Measurements from ENCODE around the gene RHEB. TPM values are rescaled to one million over a fixed set of nuclear protein-coding genes. Genes with fewer than 3 reads are reported as not detected.

Gene RHEB
- total RNA-seq, 2 experiments from 2014 or later: 58.7 to 62.7 TPM

DNA sequence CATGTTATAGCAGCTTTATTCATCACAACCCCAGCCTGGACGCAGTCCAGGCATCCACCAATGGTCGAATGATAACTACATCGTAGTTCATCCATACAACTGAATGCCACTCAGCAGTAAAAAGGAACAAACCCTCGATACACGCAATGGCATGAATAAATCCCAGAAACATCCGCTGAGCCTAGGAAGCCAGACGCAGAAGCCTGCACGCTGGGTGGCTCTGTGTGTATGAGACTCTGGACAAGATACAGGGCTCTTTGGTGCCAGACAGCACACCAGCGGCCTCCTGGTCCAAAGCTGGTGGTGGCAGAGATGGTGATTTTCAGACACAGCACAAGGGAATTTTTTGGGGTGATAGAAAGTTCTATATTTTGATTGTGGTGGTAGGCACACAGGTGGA lies 69.7 kb downstream of the RHEB start:
- no peak overlapping the region for H3K27ac Mint-ChIP-seq
- no peaks in the 10 kb centered on the region for H3K9me3 Mint-ChIP-seq
- H3K4me3 Mint-ChIP-seq: no peak overlapping the region
- no peak for DNase-seq
- no peaks in the 10 kb centered on the region for H3K27me3 Mint-ChIP-seq (ENCODE audit: low read depth)
- H3K36me3 Mint-ChIP-seq (ENCODE audit: low read depth): no peaks in the 10 kb centered on the region
- intact Hi-C loops (cut with micrococcal nuclease): loop anchor here (2.0 to 5.0 kb wide), 2 partner anchors 17 to 307 kb away; no protein-coding TSS in a partner anchor
- CTCF ChIA-PET: interaction anchor here (0.6 to 6.0 kb wide), 9 partner anchors 50 to 294 kb away, joined by 3 to 198 read pairs (median 12); no protein-coding TSS in a partner anchor
- peaks cover 8% of the 10 kb centered on the region for H3K4me1 Mint-ChIP-seq (ENCODE audit: low read depth)

DNA sequence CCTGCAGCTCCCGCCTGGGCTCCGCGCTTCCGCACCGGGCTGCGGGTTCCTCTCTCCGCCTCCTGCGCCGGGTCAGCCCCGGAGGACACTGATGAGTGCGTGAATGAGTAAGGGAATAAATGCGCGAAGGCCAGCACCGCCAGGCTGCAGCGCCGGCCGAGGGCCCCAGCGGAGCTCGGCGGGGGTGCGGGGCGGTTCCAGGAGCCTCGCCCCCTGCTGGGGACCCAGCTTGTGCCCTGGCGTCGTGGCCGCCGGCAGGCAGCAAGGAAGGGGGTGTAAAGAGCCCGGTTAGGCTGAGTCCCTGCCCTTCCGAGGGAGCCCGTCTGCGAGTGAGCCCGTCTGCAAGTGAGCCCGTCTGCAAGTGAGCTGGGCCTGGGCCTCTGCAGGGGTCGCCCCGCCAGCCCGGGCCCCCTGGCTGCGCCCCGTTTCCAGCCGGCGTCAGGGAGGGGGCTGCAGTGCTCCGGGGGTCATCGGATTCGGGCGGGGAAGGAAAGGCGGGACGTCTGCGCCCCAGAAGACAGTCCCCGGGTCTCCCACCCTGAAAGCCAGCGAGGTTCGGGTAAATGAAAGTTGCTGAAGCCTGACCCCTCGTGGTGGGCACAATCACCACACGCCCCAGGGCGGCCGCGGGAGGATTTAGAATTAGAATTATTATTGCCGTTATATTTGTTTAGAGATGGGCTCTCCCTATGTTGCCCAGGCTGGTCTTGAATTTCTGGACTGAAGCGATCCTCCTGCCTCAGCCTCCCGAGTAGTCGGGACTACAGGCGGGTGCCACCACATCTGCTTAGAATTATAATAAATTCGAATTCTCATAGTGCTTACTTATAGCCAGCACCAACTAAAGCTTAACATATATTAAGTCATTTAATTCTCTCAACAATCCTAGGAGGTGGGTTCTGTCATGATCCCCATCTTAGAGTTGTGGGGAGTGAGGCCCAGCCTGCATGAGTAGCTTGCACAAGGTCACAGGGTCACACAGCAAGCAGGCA lies 71.1 kb downstream of the RHEB start:
- Mint-ChIP-seq H3K4me3 (peak overlapping the region; percentile 65), H3K36me3 (ENCODE audit: low read depth) (no peaks in the 10 kb centered on the region), H3K27me3 (ENCODE audit: low read depth) (no peaks in the 10 kb centered on the region), H3K9me3 (no peaks in the 10 kb centered on the region), H3K27ac (no peak overlapping the region), H3K4me1 (ENCODE audit: low read depth) (peaks cover 14% of the 10 kb centered on the region)
- CTCF ChIA-PET: interaction anchor here (0.6 to 6.0 kb wide), 40 partner anchors 8 to 366 kb away, joined by 3 to 198 read pairs (median 5); partner anchors contain the start of gene CRYGN
- DNase-seq: peak; percentile 85
- intact Hi-C loops (cut with micrococcal nuclease): loop anchor here (1.0 to 5.0 kb wide), 5 partner anchors 16 to 309 kb away; no protein-coding TSS in a partner anchor

- Mint-ChIP-seq H3K4me3 (peak overlapping the region; percentile 65), H3K27ac (no peak overlapping the region), H3K4me1 (ENCODE audit: low read depth) (peaks cover 14% of the 10 kb centered on the region), H3K27me3 (ENCODE audit: low read depth) (no peaks in the 10 kb centered on the region), H3K36me3 (ENCODE audit: low read depth) (no peaks in the 10 kb centered on the region), H3K9me3 (no peaks in the 10 kb centered on the region)
- CTCF ChIA-PET: interaction anchor here (0.6 to 6.0 kb wide), 32 partner anchors 9 to 366 kb away, joined by 3 to 198 read pairs (median 6); no protein-coding TSS in a partner anchor
- intact Hi-C loops (cut with micrococcal nuclease): loop anchor here (1.0 to 5.0 kb wide), 5 partner anchors 15 to 309 kb away; no protein-coding TSS in a partner anchor
- no peak for DNase-seq
Observed at GRCh38 chr7:151447901-151448260, 71.8 kb downstream of the RHEB start.

GRCh38 chr7:151447312-151447711 lies 72.4 kb downstream of the RHEB start:
- CTCF ChIA-PET: interaction anchor here (1.1 to 6.0 kb wide), 16 partner anchors 10 to 313 kb away, joined by 3 to 198 read pairs (median 8); no protein-coding TSS in a partner anchor
- Mint-ChIP-seq H3K4me1 (ENCODE audit: low read depth) (peaks cover 14% of the 10 kb centered on the region), H3K9me3 (no peaks in the 10 kb centered on the region), H3K4me3 (no peak overlapping the region), H3K36me3 (ENCODE audit: low read depth) (no peaks in the 10 kb centered on the region), H3K27ac (no peak overlapping the region), H3K27me3 (ENCODE audit: low read depth) (no peaks in the 10 kb centered on the region)
- intact Hi-C loops (cut with micrococcal nuclease): loop anchor here (5.0 kb wide), 1 partner anchor 310 kb away; no protein-coding TSS in a partner anchor
- no peak for DNase-seq

GRCh38 chr7:151446412-151446811 lies 73.3 kb downstream of the RHEB start:
- no peak for DNase-seq
- H3K4me3 Mint-ChIP-seq: no peak overlapping the region
- H3K9me3 Mint-ChIP-seq: no peaks in the 10 kb centered on the region
- peaks cover 17% of the 10 kb centered on the region for H3K4me1 Mint-ChIP-seq (ENCODE audit: low read depth)
- H3K27ac Mint-ChIP-seq: no peak overlapping the region
- no peaks in the 10 kb centered on the region for H3K27me3 Mint-ChIP-seq (ENCODE audit: low read depth)
- H3K36me3 Mint-ChIP-seq (ENCODE audit: low read depth): no peaks in the 10 kb centered on the region
- CTCF ChIA-PET: interaction anchor here (1.3 to 5.0 kb wide), 3 partner anchors 31 to 175 kb away, joined by 4 to 49 read pairs (median 7); no protein-coding TSS in a partner anchor
- intact Hi-C loops (cut with micrococcal nuclease): loop anchor here (5.0 kb wide), 1 partner anchor 311 kb away; no protein-coding TSS in a partner anchor

- intact Hi-C loops (cut with micrococcal nuclease): loop anchor here (1.0 to 5.0 kb wide), 4 partner anchors 11 to 313 kb away; no protein-coding TSS in a partner anchor
- Mint-ChIP-seq H3K4me1 (ENCODE audit: low read depth) (peaks cover 31% of the 10 kb centered on the region), H3K36me3 (ENCODE audit: low read depth) (no peaks in the 10 kb centered on the region), H3K4me3 (no peak overlapping the region), H3K27ac (no peak overlapping the region), H3K9me3 (no peaks in the 10 kb centered on the region), H3K27me3 (ENCODE audit: low read depth) (no peaks in the 10 kb centered on the region)
- DNase-seq: no peak
- CTCF ChIA-PET: interaction anchor here (0.6 to 2.8 kb wide), 4 partner anchors 21 to 323 kb away, joined by 3 to 10 read pairs (median 4); no protein-coding TSS in a partner anchor
Observed at GRCh38 chr7:151444632-151445031, 75.1 kb downstream of the RHEB start.

DNA sequence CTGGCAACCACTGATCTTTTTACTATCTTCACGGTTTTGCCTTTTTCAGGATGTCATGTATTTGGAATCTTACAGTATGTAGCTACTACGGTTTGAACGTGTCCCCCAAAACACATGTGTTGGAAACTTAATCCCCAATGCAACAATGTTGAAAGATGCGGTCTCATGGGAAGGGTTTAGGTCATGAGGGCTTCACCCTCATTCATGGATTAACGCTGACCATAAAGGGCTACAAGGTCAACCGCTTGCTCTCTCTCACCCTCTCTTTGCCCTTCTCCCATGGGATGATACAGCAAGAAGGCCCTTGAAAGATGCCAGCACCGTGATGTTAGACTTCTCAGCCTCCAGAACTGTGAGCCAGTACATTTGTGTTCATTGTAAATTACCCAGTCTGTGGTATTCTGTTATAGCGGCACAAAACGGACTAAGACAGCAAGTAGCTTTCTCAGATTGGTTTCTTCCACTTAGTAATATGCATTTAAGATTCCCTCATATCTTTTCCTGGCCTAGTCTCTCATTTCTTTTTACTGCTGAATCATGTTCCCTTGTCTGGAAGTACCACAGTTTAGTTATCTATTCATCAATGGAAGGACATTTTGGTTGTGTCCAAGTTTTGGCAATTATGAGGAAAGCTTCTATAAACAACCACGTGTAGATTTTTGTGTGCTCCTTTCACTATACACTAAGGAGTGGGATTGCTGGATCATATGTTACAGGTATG lies 76.8 kb downstream of the RHEB start:
- H3K4me1 Mint-ChIP-seq (ENCODE audit: low read depth): peaks cover 28% of the 10 kb centered on the region
- no peaks in the 10 kb centered on the region for H3K27me3 Mint-ChIP-seq (ENCODE audit: low read depth)
- CTCF ChIA-PET: no interaction called here
- no peak overlapping the region for H3K27ac Mint-ChIP-seq
- no peak overlapping the region for H3K4me3 Mint-ChIP-seq
- intact Hi-C loops (cut with micrococcal nuclease): no loop called here
- no peaks in the 10 kb centered on the region for H3K36me3 Mint-ChIP-seq (ENCODE audit: low read depth)
- no peak for DNase-seq
- no peaks in the 10 kb centered on the region for H3K9me3 Mint-ChIP-seq

DNA sequence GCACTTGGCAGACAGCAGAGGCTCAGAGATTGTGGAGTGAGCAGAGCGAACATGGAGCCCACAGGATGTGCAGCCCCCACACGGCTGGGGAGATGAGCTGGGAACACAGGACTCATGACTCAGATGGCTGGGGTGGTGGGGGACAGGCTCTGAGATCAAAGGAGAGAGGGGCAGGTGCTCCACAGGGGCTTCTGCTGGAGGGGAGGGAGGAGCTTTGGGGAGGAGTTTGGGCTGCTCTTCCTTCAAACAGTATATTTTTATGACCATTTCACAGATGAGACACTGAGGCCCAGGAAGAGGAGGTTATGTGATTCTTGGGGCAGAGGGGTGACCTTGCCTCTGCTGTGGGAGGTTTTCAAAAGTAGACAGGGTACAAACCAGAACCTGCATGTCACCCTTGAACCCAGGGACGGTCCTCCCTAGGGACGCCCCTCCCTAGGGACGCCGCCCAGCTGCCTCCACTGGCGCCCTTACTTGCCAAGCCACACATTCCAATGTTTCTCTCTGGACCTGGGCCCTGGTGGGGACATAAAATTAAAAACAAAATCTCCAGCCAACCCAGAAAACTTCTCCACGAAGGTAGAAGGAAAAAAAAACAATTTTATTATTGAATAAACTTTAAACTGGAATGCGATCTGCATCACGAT lies 78.8 kb downstream of the RHEB start:
- H3K27me3 Mint-ChIP-seq (ENCODE audit: low read depth): no peaks in the 10 kb centered on the region
- peaks cover 26% of the 10 kb centered on the region for H3K4me1 Mint-ChIP-seq (ENCODE audit: low read depth)
- H3K36me3 Mint-ChIP-seq (ENCODE audit: low read depth): no peaks in the 10 kb centered on the region
- no peak overlapping the region for H3K4me3 Mint-ChIP-seq
- no peaks in the 10 kb centered on the region for H3K9me3 Mint-ChIP-seq
- intact Hi-C loops (cut with micrococcal nuclease): no loop called here
- DNase-seq: no peak
- no peak overlapping the region for H3K27ac Mint-ChIP-seq
- CTCF ChIA-PET: interaction anchor here (1.0 to 1.5 kb wide), 3 partner anchors 14 to 72 kb away, joined by 3 to 5 read pairs (median 3); no protein-coding TSS in a partner anchor

DNA sequence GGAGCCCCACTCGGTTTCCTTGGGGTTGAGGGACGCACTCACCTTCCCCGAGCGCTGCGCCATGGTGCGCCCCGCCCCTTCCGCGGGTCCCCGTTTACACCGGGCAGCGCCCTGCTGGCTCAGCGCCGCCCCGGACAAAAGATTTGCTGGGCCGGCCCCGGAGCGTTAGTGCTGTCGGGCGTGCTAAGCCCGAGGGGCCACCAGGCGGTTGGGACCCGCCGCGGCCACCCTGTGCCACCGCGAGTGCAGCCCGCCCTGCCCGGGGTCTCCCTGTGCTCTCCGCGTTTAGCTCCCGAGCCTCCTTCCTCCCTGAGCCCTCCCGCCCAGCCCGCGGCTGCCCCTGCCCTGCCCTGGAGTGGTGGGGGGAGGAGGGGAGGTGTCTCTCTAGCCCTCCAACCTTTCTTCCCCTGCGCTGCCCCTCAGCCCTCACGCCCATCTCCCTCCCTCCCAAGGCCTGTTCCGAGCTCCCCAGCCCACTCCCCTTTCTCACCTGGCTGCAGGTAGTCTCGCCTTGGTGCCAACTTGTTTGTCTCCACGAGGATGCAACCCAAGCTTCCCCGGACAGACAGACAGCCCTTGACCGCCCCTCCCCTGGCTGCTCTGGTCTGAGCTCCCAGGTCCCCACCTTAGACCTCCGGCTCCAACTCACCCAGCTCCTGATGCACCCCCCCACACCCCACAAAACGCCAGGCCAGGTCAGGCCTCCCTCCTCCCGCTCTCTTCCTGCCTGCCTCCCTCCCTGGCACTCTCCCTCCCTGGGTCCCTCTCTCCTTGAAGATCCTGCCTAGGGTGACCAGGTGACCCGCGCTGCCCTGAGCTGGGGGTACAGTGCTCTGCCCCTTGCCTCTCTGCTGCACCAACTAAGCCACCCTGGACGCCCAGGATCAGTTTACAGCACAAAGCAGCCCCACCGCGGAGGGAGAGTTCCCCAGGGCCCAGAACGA lies 79.6 kb downstream of the RHEB start, which contains the start of gene CRYGN:
TSS of gene CRYGN (minus strand) at position 287 of the 944 bp plus-strand sequence. CDS start at position 63, 224 bp downstream.
- Mint-ChIP-seq H3K9me3 (no peaks in the 10 kb centered on the region), H3K27ac (no peak within 1 kb of the TSS), H3K4me3 (peak within 1 kb of the TSS; percentile 42), H3K4me1 (ENCODE audit: low read depth) (peaks cover 25% of the 10 kb centered on the region), H3K36me3 (ENCODE audit: low read depth) (no peaks in the 10 kb centered on the region), H3K27me3 (ENCODE audit: low read depth) (no peaks in the 10 kb centered on the region)
- CTCF ChIA-PET: interaction anchor here (0.6 to 1.5 kb wide), 4 partner anchors 9 to 88 kb away, joined by 3 to 5 read pairs (median 4); no protein-coding TSS in a partner anchor
- no peak for DNase-seq
- intact Hi-C loops (cut with micrococcal nuclease): no loop called here

GRCh38 chr7:151438864-151439601 lies 80.7 kb downstream of the RHEB start:
- Mint-ChIP-seq H3K27ac (no peak overlapping the region), H3K36me3 (ENCODE audit: low read depth) (no peaks in the 10 kb centered on the region), H3K4me3 (no peak overlapping the region), H3K9me3 (no peaks in the 10 kb centered on the region), H3K4me1 (ENCODE audit: low read depth) (peaks cover 18% of the 10 kb centered on the region), H3K27me3 (ENCODE audit: low read depth) (no peaks in the 10 kb centered on the region)
- intact Hi-C loops (cut with micrococcal nuclease): no loop called here
- no peak for DNase-seq
- CTCF ChIA-PET: interaction anchor here (3.6 kb wide), 1 partner anchor 9 kb away, joined by 27 read pairs; no protein-coding TSS in a partner anchor
